Nephron (organoid): ENCODE results near the gene BRD7.

Source experiments
- H3K27ac Mint-ChIP-seq, 3 experiments: 2 replicates each; pipeline ENCODE4 v1.8.0; 2020; ENCODE audit warnings: mixed read lengths in 3 of 3, mild to moderate bottlenecking in 2 of 3, moderate library complexity in 1 of 3
- H3K27me3 Mint-ChIP-seq: 2 replicates; pipeline ENCODE4 v1.8.0; 2021; ENCODE audit warnings: low read depth, mild to moderate bottlenecking, moderate library complexity, mixed read lengths
- H3K36me3 Mint-ChIP-seq: 2 replicates; pipeline ENCODE4 v1.8.0; 2020; ENCODE audit warnings: low read depth, mixed read lengths
- H3K4me1 Mint-ChIP-seq: 2 replicates; pipeline ENCODE4 v1.8.0; 2020; ENCODE audit warnings: mixed read lengths
- H3K4me3 Mint-ChIP-seq, 3 experiments: 2 replicates each; pipeline ENCODE4 v1.8.0; 2020; ENCODE audit warnings: mild to moderate bottlenecking in 3 of 3, mixed read lengths in 3 of 3, moderate library complexity in 2 of 3
- H3K9me3 Mint-ChIP-seq: 2 replicates; pipeline ENCODE4 v1.8.0; 2020; ENCODE audit warnings: mixed read lengths
- TF ChIP-seq, protein P1 (sequence below), 3 experiments: fragments of 200-600 bp; sonication (generic); IDR thresholded peaks; one replicate each; pipeline ENCODE4 v1.5.0; 2021; ENCODE audit warnings: antibody characterized with exemption in 3 of 3; ENCODE audit not compliant: unreplicated experiment in 3 of 3

Gene BRD7

GRCh38 chr16:50279504-50279865 lies 89.3 kb downstream of the BRD7 start:
- Mint-ChIP-seq H3K27me3 (peaks cover 3% of the 10 kb centered on the region), H3K4me1 (no peaks in the 10 kb centered on the region), H3K4me3 (no peak overlapping the region), H3K27ac (no peak overlapping the region), H3K36me3 (no peaks in the 10 kb centered on the region), H3K9me3 (peaks cover 3% of the 10 kb centered on the region)
- TF ChIP-seq, protein P1, sequence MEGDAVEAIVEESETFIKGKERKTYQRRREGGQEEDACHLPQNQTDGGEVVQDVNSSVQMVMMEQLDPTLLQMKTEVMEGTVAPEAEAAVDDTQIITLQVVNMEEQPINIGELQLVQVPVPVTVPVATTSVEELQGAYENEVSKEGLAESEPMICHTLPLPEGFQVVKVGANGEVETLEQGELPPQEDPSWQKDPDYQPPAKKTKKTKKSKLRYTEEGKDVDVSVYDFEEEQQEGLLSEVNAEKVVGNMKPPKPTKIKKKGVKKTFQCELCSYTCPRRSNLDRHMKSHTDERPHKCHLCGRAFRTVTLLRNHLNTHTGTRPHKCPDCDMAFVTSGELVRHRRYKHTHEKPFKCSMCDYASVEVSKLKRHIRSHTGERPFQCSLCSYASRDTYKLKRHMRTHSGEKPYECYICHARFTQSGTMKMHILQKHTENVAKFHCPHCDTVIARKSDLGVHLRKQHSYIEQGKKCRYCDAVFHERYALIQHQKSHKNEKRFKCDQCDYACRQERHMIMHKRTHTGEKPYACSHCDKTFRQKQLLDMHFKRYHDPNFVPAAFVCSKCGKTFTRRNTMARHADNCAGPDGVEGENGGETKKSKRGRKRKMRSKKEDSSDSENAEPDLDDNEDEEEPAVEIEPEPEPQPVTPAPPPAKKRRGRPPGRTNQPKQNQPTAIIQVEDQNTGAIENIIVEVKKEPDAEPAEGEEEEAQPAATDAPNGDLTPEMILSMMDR (IDR thresholded peaks at IDR 0.05; ENCODE audit: unreplicated experiment in 3 of 3) = no peak

GRCh38 chr16:50278251-50278650 lies 90.5 kb downstream of the BRD7 start:
- H3K4me1 Mint-ChIP-seq = no peaks in the 10 kb centered on the region
- no peak overlapping the region for H3K27ac Mint-ChIP-seq
- H3K27me3 Mint-ChIP-seq = peaks cover 4% of the 10 kb centered on the region
- peaks cover 3% of the 10 kb centered on the region for H3K9me3 Mint-ChIP-seq
- TF ChIP-seq, protein P1 (IDR thresholded peaks at IDR 0.05; ENCODE audit: unreplicated experiment in 3 of 3) = no peak
- H3K36me3 Mint-ChIP-seq = no peaks in the 10 kb centered on the region
- no peak overlapping the region for H3K4me3 Mint-ChIP-seq

DNA sequence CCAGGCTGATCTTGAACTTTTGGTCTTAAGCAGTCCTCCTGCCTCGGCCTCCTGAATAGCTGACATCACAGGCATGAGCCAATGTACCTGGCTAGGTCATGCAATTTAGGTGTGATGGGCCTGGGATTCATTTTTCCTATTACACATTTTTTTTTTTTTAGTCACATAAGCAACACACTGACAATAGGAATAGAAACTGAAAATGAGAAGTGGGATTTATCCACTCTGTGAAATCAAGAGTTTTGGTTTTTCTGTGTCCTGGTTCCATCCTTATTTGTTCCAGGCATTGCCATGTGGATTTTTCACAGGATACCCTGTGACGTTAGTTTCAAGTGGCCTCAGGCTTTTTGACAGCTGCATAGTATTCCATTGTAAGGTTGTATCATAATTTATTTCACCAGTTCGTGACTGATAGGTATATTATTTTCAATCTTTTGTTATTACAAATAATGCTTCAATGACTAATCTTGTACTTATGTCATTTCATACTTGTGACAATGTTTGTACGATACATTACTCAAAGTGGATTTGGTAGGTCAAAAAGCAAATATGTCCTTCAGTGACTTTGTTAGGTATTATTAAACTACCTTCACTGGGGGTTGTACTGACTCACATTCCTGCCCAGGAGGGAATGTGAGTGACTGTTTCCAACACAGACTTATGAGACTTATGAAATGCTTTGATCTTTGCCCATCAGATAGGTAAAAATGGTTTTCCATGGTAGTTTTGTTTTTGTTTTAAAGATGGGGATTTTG lies 91.8 kb downstream of the BRD7 start:
- Mint-ChIP-seq H3K9me3 (peaks cover 3% of the 10 kb centered on the region), H3K4me3 (no peak overlapping the region), H3K36me3 (no peaks in the 10 kb centered on the region), H3K4me1 (no peaks in the 10 kb centered on the region), H3K27ac (no peak overlapping the region), H3K27me3 (peaks cover 4% of the 10 kb centered on the region)
- TF ChIP-seq, protein P1 (IDR thresholded peaks at IDR 0.05; ENCODE audit: unreplicated experiment in 3 of 3) = no peak

DNA sequence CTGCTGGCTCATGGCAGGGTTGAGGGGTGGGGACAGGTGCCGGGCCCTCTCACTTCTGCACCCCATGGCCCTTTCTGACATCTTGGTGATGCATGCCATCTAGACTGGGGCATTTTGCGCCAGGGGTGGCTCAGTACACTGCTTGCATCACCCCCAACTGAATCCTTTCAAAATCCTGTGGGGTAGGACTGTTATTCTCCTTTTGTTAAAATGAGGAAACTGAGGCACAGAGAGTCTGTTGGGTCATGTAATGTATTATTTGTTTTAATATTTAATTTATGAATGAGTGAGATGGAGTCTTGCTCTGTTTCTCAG lies 92.5 kb downstream of the BRD7 start:
- Mint-ChIP-seq H3K27ac (no peak overlapping the region), H3K4me3 (no peak overlapping the region), H3K27me3 (peaks cover 4% of the 10 kb centered on the region), H3K36me3 (no peaks in the 10 kb centered on the region), H3K9me3 (peaks cover 3% of the 10 kb centered on the region), H3K4me1 (no peaks in the 10 kb centered on the region)
- TF ChIP-seq, protein P1 (IDR thresholded peaks at IDR 0.05; ENCODE audit: unreplicated experiment in 3 of 3) = no peak

DNA sequence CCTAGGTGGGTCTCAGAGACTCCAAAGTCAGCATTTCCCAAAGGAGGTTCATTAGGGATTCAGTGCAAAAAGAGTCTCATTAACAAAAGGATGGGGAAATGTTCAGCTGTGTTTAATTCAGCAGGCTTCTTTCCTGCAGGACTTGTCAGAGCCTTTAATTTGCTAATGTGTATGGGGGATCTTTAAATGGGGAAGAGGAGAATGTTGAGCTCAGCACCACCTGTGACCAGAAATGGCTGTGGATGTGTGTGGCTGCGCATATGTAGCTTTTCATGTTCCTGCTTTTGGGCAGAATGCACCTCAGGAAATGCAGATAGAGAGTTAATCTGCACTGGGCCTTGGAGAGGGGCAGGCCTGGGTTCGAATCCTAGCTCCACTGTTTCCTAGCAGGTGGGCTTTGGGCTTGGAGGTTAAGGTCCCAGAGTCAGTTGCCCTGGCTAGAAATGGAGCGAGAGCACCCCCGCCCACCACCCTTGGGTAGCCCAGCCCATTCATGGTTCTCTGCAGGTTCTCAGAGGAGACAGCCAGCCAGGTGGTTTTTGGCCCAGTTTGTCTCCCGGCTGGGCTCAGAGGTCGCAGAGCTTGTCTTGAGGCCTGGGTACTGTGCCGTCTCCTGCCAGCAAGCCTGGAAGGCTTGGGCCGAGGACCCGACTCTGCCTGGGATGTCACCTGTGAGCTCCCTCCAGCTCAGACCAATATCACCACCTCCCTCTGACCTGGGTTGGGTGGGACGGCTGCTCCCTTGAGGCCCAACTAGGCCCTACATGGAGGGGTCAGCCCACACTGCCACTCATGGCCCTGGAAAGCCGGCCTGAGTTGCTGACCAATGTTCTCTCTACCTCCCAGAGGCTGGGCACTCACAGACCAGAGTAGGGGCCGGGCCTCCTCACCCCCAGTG lies 93.1 kb downstream of the BRD7 start:
- peaks cover 3% of the 10 kb centered on the region for H3K9me3 Mint-ChIP-seq
- H3K27me3 Mint-ChIP-seq = peaks cover 4% of the 10 kb centered on the region
- no peaks in the 10 kb centered on the region for H3K36me3 Mint-ChIP-seq
- no peaks in the 10 kb centered on the region for H3K4me1 Mint-ChIP-seq
- TF ChIP-seq, protein P1 (IDR thresholded peaks at IDR 0.05; ENCODE audit: unreplicated experiment in 3 of 3) = no peak
- H3K27ac Mint-ChIP-seq = no peak overlapping the region
- H3K4me3 Mint-ChIP-seq = no peak overlapping the region
